Stimulated activated CD4-positive, alpha-beta T cell treated with anti-CD3 and anti-CD28 coated beads, Interleukin-15, amount 100 ng/mL, for 1 hour (primary cell): ENCODE measurements around the gene ASIC3.

ENCODE experiments used
- DNase-seq, 2 donors: peaks; one replicate each; pipeline ENCODE4 v3.0.0-alpha.2; 2020; ENCODE audit warnings: low read depth in 1 of 2, low spot score in 1 of 2

The ASIC3 gene

DNA sequence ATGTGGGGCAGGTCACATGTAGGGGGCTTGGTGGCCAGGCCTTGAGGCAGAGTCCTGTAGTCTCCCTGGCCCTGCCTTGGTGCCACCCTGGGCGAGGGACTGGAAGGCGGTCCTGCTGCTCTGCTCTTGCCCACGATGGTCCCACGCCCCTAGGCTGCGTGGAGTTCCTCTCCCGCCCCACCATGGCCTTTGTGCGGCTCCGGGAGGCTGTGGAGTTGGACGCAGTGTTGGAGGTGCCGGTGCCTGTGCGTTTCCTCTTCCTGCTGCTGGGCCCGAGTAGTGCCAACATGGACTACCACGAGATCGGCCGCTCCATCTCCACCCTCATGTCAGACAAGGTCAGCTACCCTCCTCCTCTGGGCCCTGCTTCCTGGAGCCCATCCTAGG, 22.2 kb downstream of the ASIC3 start:
- no peak for DNase-seq

GRCh38 chr7:151071032-151071866, 22.9 kb downstream of the ASIC3 start:
- no peak for DNase-seq

DNA sequence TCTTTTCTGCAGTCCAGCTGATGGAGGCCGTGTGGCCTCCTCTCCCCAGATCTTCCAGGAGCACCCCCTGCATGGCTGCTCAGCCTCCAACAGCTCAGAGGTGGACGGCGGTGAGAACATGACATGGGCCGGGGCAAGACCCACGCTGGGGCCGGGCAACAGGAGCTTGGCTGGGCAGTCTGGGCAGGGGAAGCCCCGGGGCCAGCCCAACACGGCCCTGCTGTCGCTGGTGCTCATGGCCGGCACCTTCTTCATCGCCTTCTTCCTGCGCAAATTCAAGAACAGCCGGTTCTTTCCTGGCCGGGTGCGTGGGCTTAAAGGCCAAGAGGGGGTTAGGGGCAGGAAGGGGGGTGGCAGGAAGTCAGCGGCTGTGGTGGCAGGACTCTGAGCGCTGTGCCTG, 25.7 kb downstream of the ASIC3 start:
- DNase-seq = no peak

DNA sequence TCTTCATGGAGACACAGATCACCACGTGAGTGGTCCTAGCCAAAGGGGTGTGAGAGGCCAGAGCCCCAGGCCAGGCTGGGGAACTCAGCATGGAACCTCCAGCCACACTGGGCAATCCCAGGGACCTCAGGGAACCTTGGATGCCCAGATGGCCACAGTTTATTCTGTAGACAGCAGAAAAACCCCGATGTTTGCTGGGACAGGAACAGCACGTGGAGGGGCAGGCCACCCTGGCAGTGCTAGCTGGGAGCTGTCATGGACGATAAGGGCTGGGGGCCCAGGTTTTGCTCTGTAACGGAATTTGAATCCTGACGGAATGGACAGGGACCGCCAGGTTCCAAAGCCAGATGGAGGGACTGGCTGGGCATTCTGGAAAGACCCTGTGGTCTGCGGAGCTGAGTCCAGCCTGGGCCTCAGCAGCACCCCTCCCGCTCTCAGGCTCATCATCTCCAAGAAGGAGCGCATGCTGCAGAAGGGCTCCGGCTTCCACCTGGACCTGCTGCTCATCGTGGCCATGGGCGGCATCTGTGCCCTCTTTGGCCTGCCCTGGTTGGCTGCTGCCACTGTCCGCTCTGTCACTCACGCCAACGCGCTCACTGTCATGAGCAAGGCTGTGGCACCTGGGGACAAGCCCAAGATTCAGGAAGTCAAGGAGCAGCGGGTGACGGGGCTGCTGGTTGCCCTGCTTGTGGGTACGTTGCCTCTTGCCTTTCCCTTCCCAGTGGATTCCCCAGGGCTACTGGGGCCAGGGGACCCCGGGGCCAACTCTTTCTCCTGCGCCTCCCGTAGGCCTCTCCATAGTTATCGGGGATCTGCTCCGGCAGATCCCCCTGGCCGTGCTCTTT, 26.7 kb downstream of the ASIC3 start:
- DNase-seq = no peak

DNA sequence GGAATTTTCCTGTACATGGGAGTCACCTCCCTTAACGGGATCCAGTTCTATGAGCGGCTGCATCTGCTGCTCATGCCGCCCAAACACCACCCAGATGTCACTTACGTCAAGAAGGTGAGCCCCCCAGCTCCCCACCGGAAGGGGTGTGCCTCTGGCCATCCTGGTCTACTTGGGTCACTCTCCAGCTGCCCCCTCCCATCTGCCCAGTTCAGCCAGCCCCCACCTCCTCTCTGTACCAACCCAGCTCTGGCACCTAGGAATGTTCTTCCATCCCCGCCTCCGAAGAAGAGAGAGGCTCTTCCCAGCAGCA, 27.3 kb downstream of the ASIC3 start:
- DNase-seq = no peak

DNA sequence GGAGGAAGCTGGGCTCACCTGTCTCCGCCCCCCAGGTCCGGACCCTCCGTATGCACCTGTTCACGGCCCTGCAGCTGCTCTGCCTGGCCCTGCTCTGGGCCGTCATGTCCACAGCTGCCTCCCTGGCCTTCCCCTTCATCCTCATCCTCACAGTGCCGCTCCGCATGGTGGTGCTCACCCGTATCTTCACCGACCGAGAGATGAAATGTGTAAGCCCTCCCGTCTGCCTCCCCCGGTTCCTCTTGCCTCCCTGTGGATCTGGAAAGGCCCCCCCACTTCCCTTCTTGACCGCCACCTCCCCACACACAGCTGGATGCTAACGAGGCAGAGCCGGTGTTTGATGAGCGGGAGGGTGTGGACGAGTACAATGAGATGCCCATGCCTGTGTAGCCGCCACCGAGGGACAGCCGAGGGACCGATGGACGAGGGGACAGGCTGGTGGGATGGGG, 27.7 kb downstream of the ASIC3 start:
- DNase-seq = no peak

GRCh38 chr7:151076863-151077704, 28.8 kb downstream of the ASIC3 start:
- no peak for DNase-seq

DNA sequence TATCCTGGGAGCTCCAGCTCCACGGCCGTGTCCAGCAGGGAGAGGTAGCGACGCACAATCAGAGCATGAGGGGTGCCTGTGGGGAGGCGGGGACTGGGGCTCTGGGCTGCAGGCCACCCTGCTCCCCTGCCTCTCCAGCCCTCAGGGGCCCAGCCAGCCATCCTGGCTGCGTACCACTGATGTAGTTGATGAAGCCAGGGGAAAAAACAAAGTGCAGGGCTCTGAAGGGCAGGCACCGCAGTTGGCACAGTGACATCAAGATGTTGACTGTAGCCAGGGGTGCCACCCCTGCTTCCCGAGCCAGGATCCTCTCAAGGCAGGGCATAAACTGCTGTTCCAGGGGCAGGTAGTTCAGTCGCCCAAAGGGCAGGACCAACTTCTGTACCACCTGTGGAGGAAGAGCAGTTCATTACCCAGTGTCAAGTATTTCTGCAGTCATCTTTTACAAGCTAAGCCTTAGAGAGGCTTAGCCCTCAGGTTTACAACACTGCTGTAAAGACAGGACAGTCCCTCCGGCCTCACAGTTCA, 29.4 kb downstream of the ASIC3 start:
- DNase-seq = no peak

DNA sequence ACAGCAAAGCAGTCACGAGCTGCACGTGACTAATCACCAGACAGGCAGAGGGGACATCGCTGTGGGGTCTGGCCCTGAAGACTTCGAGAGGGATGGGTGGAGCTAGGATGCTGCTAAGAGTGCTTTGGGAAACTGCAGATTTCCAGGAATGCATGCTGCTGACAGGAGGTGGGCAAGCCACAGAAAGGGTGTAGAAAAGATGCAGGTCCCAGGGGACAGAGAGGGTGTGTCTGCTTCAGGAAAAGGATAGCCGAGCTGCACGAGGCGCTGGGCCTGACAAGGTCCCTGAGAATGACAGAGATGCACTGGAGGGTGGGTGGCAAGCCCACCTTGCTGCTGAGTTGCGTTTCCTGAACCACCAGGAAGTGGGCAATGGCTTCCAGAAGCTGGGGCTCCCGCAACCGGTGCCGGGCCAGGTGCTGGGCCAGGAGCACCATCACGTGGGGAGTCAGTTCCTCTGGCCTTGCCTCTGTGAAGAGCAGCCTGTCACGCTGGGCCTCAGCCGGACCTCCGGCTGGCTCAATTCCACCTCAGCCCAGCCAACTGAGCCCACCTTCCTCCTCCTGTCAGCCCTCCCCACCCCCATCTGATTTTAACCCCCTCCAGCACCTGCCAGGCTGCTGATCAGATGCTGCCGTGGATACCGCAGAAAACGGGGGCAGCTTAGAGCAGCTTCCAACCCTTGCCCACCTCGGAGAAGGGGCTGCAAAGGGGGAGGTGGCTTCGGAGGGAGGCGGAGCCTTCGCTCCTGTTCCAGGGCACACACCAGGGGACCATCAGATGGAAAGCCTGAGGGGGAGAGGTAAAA, 30.1 kb downstream of the ASIC3 start:
- no peak for DNase-seq

DNA sequence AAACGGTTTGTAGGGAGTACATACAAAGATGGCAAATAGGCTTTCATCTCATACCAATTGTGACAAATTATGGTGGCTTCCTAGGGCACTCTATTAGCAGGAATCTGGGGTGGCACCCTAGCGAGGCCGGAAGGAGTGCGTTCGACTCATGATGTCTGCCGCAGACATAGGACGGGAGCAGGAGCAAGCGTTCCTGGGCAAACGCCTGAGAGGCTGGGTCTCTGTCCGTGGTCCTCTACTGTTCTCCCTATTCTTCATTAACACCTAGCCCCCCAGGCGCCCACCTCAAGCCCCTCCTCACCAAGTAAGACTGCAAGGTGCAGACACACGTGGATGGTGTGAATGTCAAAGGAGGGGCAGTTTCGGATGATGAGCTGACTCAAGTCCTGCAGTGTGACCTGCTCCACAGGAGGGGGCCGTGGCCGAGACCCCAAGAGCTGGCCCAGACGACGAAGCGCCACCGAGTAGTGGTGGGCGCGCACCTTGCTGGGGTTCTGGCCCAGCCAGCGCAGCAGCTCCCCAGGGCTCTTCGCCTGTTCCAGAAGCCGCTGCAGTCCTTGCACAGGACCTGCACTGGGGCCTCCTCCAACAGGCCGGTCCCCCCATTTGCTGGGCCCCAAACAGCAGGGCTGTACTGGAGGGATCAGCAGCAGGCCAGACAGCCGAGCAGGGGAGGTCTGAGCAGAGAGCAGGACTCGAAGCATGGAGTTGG, 31.0 kb downstream of the ASIC3 start:
- DNase-seq = no peak

DNA sequence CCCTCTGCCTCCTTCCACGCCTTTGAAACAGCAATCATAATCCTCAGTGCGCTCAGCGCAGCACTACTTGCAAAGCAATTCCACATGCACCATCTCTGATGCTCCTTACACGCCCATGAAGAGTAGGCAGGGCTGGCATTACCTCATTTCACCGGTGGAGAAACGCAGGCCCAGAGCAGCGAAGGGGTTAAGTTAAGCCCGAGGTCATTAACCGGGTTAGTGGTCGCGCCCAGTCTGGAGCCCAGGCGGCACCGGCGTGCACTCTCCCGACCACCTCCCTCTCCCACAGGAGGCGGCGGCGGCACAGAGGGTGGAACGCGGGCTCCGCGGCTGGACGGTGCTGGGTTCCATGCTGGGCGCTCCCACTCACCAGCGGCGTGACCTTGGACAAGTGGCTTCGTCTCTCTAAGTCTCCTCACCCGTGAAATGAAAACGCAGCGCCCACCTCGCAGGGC, 31.8 kb downstream of the ASIC3 start:
- DNase-seq = no peak

DNA sequence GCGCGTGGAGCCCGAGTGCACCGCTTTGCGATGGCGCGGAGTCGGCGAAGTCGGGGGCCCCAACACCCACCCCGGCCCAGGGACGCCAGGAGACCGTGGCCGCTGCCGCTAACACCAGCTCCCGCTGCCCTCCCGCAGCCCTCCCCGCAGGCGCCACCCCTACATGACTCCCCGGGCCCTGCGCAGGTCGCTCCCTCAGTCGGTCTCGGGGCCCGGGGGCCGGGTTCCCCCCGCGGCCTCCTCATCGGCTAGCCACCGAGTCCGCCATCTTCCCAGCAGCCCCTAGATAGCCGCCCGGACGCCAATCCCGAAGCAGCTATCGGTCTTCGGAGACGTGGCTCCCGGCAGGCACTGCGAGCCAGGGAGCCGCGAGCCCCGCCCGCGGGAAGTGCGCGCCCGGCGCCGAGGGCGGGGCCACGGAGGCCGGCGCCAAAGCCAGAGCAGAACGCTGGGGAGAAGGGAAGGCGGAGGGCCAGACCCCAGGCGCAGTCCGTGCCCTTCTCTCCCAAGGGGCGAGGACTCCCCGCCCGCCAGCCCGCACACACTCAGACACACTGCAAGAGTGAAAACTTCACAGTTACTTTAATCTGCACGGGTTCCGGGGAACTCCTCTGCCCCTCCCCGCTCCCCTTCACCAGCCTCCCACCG, 32.3 kb downstream of the ASIC3 start, which contains the start of gene FASTK:
Gene FASTK (minus strand): TSS at position 288 of the 648 bp plus-strand sequence. CDS start 43 bp downstream, at position 245.
- peak; percentile 74 to 80 for DNase-seq

DNA sequence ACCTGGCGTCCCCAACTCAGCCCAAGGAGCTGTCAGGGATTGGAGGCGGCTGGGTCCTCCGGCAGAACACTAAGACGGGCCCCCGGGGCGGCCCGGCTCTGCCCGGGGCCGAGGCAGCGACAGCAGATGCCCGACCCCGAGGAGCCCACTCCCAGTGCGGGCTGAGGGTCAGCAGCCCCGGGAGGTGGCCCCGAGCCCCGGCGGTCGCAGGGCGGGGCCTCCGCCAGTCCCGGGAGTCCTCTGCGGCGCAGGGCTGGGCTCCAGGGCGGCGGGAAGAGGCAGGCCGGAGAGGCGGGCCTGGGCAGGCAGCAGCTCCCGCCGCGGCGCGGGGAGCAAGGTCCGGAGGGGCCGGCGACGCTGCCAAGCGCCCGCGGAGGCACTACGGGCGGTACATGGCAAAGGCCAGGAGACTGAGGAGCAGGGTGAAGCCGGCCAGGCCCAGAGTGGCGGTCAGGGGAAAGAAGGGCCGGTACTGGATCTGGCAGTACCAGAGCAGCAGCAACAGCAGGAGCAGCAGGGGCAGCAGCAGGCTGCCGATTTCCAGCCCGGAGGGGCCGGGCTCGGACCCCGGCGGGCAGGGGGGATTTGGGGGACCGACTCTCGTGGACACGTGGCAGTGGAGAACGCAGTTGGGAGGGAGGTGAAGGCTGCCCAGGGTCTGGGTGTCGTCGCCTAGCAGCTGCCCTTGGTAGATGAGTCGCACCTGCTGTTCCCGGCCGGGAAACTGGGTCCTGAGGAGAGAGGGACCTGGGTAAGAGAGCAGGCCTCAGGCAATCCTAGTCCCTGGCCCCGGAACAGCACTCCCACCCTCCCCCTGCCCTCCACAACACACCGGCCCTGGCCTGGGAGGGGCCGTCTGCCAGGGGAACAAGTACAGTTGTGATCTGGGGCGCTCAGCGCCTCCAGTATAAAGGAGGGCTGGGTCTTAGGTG, 33.1 kb downstream of the ASIC3 start:
- no peak for DNase-seq

GRCh38 chr7:151082141-151083070, 34.1 kb downstream of the ASIC3 start:
- DNase-seq = no peak

DNA sequence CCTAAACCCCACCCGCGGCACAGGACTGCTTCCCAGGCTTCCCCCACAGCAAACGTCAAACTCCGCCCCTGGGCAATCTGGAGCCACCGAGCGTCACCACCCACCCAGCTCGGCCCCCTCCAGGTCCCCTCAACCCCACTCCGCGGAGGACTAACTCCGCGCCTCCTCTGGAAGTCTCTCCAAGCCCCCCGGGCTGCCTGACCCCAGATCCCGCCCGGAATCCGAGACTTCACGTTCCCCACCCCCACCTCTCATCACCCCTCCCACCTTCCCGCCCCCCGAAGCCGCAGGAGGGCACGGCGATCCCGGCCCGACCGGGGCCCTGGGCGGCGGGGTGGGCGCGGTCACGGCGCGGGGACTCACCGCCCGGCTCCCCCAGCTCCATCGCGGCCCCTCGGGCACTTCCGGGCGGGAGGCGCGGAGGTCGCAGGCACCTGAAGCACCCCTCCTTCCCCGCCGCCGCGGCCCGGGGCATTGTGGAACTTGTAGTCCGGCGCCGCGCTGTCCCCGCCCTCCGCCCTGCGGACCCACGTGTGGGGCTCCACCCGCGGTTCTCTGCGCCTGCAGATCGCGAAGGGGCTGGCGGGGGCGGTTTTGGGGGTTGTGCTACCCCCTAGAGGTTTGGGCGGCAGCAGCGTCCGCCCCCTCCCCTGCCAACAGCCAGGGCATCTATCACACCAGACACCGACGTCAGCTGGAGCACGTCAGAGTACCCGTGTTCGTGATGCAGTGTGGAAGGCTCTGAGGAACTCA, 34.9 kb downstream of the ASIC3 start, which contains the start of gene TMUB1:
Gene TMUB1 (minus strand): TSS at position 423 of the 753 bp plus-strand sequence. CDS start 930 bp downstream, outside the sequence.
- DNase-seq = peak; percentile 66 to 74

DNA sequence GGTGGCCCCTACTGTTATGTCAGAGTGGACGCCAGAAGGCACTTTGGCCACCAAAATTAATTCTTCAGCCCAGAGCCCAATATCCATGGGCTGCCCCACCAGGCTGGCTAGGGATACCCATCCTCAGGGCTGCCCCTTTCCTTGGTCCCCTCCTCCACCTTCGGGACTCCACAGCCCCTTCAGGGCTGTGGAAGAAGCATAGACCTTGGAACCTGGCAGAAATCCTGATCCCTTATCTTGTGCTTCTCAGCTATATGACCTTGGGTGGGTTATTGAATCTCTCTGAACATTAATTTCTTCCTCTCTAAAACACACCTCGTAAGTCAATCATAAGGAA, 35.5 kb downstream of the ASIC3 start:
- DNase-seq = no peak
